Stimulated activated CD8-positive, alpha-beta memory T cell treated with anti-CD3 and anti-CD28 coated beads, Interleukin-12 subunit alpha, Interleukin-12 subunit beta, amount 100 ng/mL, for 24 hours (primary cell): ENCODE results near the gene FAM110C.
"Not testable (repeated sequence)": the region's sequence is repeated elsewhere in the genome, so short reads cannot be mapped to it uniquely, and the experiment has no call there.

Experiments
- DNase-seq: peaks from one replicate; pipeline ENCODE4 v3.0.0-alpha.2; 2020; ENCODE audit errors: extremely low read depth

The FAM110C gene, protein sequence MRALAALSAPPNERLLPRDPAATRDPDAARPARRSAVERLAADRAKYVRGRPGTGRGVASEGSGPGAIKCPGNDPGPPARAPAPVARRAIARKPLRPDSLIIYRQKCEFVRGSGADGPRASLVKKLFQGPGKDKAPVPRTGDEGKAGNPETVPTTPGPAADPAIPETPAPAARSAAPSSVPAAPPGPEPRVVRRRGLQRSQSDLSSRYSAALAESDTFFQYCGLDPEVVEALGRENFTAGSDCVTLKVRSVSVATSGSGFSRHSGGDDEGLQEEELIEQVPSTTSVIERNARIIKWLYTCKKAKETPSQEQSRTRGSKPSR

DNA sequence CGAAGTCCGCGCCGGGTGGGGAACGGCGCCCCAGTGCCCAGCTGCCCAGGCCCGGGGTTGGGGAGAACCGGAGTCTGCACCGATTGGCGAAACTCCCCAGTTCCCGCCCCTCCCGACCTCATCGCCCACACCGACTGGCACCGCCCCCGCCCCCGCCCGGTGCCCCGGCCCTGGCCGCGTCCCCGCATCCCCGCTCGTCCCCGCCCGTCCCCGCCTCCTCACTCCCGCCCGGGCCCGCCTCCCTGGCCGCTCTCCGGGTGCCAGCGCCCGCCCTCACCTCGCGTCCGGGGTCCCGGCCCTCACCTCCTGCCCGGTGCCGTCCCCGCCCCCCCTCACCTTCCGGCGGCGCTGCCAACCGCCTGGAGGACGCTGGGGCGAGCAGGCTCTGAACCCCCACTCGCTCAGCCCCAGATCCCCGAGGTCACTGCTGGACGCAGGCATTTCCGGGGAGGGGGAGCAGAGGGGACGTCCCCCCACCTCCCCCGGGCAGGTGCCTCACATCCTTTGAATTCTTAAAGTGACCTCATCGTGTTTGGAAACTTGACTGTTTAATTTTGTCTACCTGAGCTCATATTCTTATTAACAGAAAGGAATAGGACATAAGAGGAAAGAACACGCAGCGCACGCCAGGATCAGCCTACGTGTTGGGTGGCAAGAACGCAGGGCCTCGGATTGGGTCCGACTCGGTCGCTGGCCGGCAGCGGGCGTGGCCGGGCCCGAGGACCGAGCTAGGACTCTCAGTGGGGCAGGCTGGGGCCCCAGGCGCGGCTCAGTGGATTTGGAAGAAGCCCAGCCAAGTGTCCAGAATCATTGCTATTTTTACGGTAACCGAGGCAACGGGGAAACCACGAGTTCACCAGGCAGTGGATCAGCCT lies at the start of gene FAM110C:
Gene FAM110C (minus strand): TSS at position 35 of the 875 bp plus-strand sequence. CDS start 120 bp downstream, outside the sequence.
- DNase-seq = peak; percentile 7

DNA sequence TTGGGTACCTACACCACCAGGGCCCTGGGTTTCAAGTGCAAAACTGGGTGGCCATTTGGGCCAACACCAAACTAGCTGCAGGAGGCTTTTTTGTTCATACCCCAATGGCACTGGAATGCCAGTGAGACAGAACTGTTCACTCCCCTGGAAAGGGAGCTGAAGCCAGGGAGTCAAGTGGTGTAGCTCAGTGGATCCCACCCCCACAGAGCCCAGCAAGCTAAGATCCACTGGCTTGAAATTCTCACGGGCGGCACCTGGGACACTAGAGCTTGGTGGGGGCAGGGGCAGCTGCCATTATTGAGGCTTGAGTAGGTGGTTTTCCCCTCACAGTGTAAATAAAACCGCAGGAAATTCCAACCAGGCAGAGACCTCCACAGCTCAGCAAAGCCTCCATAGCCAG lies 46.0 kb upstream of the FAM110C start:
- DNase-seq = no peak

- no peak for DNase-seq
Observed at GRCh38 chr2:90645-91312, 44.5 kb upstream of the FAM110C start.

DNA sequence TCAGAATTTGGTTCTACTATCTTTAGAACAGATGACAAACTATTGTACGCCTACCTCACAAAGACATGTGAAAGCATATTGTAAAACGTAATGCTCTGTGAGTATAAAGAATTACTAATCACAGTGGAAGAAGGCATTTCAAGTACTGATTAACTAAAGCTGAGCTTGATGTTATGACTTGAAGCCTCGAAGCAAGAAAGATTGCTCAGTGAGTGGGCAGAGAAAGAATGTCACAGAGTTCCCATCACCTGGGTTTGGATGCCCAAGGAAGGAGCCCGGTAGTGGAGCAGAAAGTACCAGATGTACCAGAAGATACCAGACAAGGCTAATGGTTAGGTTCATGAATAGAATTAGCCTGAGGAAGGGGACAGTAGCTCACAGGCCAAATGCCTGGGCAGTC lies 39.5 kb upstream of the FAM110C start:
- DNase-seq = no peak

DNA sequence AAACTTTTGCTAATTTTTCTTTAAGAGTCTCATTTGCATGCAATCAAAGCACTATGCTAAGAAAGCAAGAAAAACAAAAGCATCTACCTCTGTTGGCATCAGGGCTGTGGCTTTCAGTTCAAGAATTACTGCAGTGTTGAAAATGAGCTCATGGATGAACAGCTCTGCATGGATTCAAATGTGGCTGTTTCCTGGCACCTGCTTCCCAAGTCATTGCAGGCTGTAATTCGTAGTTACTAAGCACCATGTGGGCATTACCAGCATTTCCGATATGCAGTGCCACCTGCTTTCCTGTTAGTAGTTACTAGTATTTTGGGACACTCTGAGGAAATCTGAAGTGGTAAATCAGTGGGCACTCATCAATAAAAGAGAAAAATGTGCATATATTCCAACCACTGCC lies 37.8 kb upstream of the FAM110C start:
- no peak for DNase-seq

- DNase-seq = no peak
Observed at GRCh38 chr2:80971-81736, 34.8 kb upstream of the FAM110C start.

- DNase-seq = no peak
Observed at GRCh38 chr2:80378-80777, 34.1 kb upstream of the FAM110C start.

DNA sequence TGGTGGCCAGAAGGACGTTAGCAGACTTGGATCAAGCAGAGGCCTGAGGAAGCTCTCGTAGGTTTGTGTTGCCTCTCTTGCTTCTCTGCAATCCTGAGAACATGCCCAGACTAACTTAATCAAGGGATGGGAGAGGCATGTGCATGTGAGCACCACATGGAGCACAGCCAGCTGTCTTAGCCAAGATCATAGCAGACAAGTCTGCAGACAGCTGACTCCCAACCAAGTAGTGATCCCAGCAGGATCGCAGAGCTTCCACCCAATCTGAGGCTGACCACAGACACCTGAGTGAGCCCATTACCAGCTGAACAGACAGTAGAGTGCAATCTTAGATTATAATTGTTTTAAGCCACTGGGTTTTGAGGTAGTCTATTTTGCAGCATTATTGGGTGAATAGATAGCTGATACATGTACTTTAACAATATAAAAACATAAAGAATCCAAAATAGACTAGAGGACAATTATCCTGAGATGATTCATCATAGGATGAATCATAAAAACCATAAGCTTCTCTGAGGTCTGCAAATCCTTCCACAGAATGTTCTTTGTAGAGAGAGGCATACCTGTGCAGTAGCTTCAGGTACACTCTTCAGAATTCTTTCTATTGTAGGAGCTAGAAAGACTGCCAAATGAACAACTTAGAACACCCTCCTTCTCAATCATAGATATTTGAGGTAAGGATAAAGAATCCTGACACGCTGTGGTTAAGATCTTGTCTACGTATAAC lies 25.2 kb upstream of the FAM110C start:
- DNase-seq = no peak

DNA sequence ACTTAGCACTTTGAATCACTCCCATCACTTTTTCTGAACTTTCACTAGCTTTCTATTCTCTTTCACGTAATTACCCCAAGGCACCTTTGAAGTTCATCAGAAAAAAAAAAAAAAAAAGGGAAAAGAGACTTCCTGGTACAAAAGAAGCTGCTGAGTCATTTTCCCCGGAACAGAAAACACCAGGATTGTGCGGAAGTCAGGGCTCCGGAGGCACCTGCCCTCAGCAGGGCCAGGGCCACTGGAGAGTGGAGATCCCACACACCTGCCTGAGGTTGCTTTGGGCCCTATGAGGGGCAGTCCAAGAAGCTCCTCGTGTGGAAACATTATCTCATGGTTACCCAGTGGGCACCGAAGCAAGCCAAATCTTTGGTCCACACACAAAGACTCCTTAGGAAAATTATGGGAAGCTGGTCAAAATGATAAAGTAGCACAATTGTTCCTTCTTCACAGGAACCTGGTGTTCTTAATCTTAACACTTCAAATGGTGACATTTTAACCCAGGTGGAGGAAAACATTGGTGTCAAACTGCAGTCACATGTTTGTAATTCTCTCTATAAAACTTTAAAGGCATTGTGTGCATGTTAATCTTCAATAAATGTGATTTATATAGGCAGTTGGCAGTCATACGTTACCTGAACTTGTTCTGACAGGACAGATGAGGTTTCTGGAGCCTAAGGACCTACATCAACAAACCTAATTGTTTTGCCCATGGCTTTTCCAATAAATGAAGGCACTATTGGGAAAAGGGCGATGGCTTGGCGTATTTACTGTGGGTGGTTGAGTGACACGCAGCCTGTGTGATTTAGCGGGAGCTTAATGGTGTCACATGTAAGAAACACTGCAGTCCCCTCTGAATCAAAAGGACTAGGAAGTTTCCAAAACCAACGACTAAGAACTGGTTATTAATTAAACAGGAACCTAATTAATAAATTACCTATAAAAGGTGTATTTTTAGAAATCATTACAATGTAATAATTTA lies 23.4 kb upstream of the FAM110C start:
- DNase-seq = no peak

GRCh38 chr2:68637-69036 lies 22.3 kb upstream of the FAM110C start:
- not testable (repeated sequence) for DNase-seq

GRCh38 chr2:66853-67252 lies 20.5 kb upstream of the FAM110C start:
- DNase-seq = no peak

- no peak for DNase-seq
Observed at GRCh38 chr2:65121-65520, 18.8 kb upstream of the FAM110C start.

DNA sequence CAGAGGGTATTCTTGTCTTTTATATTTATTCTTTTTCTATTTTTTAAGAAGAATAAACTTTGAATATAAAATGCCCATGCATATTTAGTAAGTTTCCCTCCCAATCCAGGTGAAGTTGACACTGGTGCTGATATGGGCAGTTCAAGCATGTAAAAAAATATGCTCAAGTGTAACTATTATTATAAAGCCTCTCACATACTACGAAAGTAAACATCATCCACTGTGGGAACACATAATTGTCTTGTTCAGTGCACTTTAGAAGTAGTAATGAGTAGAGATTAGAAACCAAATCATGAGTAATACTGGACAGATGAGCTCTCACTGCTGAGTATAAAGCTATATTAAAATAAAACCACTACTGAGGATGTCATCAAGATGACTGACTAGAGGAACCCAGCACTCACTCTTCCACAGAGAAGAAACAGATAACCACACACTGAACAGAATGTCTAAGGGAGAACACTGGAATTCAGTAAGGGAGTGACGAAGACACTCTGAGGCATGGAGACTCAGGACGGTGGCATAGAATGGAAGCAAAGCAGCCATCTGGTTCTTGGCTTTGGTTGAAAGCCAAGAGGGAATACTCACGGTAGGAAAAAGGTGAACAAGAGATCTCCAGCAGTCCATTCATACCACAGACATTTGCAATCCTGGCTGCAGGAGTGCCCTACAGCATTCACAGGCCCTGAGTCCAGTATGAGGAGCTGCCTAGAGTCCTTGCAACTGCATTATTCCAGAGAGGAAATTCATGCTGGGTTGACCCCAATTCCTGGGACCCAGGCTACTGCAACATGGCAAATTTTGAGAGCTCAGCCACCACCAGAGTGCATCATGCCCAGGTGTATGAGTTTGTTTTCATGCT lies 9.5 kb upstream of the FAM110C start:
- no peak for DNase-seq

DNA sequence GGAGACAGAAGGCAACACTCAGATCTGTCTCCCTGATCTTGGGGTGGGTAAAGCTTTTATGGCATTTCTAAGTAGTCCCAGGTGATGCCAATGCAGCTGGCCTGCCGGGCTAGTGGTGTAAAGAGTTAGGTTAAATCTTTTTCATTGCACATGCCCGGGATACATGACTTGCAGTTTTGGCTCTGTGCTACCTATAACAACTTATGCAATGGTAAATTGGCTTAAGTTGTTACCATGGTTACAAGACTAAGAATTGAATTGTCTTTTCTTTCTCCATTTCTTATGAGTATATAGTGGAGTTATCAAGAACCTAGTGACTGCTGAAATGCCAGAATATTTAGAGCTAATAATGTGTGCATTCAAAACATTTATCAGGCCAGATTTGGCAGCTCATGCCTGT lies 5.3 kb upstream of the FAM110C start:
- DNase-seq = no peak

DNA sequence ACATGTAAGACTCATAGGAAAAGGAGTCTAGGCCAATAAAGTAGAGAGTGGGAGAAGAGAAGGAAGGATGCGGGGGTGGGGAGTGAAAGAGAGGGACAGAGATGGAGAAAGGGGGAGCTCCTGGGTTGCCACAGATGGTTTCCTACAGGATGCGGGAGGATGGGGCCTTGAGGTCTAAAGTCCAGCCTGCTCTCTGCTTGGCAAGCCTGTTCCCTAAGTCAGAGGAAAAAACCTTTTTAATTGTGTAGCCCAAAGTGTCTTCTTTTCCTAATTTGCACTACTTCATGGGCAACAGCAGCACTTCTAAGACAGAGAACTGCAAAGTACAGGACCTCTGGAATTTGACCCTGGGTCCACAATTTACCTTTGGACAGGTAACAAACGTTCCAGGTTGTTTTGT lies 1.4 kb upstream of the FAM110C start:
- DNase-seq = no peak

- DNase-seq = no peak
Observed at GRCh38 chr2:47346-47725, 1.0 kb upstream of the FAM110C start.

GRCh38 chr2:46131-46470 lies 204 bp downstream of the FAM110C start:
- no peak for DNase-seq

GRCh38 chr2:45342-46130 lies 769 bp downstream of the FAM110C start:
- no peak for DNase-seq
